Measurements from ENCODE around the gene BBS9.
"Not testable (repeated sequence)": the region's sequence is repeated elsewhere in the genome, so short reads cannot be mapped to it uniquely, and the experiment has no call there.

The BBS9 gene

DNA sequence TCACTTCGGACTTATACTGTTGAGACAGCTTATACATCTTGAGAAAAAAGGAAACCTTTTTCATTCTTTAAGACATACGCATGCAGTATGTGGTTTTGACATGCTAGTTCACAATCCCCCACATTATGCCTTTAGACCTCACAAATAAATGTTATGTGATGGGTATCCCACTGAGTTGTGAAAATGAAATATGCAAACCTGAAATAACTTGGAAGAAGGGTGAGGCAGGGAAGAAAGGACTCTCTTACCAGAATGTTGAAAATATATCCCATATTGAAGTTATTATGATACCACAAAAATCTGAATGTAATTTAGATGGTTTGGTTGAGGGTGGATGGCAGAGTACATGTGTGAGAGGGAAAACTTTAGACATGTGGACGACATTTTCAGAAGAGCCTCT lies 379.8 kb downstream of the BBS9 start:
- no peak for DNase-seq

- no peak for DNase-seq
These were observed 382.4 kb downstream of the BBS9 start for GRCh38 chr7:33511778-33512177.

- DNase-seq = no peak
These were observed 387.2 kb downstream of the BBS9 start for GRCh38 chr7:33516568-33516967.

GRCh38 chr7:33517191-33517590 lies 387.8 kb downstream of the BBS9 start:
- DNase-seq = no peak

DNA sequence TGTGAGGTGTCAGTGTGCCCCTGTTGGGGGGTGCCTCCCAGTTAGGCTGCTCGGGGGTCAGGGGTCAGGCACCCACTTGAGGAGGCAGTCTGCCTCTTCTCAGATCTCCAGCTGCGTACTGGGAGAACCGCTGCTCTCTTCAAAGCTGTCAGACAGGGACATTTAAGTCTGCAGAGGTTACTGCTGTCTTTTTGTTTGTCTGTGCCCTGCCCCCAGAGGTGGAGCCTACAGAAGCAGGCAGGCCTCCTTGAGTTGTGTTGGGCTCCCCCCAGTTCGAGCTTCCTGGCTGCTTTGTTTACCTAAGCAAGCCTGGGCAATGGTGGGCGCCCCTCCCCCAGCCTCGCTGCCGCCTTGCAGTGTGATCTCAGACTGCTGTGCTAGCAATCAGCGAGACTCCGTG lies 397.6 kb downstream of the BBS9 start:
- not testable (repeated sequence) for DNase-seq

DNA sequence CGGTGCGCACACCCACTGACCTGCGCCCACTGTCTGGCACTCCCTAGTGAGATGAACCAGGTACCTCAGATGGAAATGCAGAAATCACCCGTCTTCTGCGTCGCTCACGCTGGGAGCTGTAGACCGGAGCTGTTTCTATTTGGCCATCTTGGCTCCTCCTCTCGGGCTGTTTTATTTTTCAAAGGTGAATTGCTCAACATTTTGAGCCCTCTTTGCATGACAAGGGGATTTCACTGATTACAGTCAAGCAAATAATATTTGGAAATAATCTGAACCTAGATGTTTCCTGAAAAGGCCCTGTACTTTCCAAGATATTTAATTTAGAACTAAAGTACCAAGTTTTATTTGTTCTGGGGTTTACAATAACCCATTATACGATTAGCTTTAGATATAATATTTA lies 398.2 kb downstream of the BBS9 start:
- DNase-seq = not testable (repeated sequence)

- DNase-seq = no peak
These were observed 399.7 kb downstream of the BBS9 start for GRCh38 chr7:33529070-33529469.

DNA sequence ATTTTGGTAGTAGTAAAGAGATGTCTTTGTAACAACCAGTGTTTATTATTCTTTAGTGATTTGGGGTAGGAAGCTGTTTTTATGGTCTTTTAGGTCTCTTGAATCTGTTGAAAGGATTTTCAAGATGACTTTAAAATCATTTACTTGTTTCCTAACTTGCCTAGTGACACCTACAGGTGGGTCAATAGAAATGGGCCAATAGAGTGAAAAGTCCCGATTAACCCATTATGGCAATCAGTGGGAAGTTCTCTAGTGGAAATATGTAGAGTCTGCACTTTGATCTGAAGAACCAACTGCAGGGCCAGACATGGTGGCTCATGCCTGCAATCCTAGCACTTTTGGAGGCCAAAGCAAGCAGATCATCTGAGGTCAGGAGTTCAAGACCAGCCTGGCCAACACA lies 401.3 kb downstream of the BBS9 start:
- DNase-seq = no peak

DNA sequence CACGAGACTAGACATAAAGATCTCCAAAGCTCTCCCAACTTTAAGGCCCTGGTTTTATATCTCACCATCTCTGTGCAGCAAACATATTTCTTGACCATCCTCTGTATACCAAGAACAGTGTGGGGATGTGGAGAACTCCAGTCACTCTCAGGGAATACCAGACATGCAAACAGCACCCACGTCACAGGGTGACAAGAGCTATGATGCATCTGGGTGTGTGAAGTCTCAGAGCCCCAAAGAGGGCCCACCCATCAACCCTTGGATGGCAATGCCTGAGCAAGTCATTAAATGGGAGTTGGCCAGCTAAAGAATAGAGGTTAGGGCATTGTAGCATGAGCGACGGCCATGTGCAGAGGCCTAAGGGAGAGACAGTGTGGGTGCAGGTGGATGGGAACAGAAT lies 402.5 kb downstream of the BBS9 start:
- no peak for DNase-seq

DNA sequence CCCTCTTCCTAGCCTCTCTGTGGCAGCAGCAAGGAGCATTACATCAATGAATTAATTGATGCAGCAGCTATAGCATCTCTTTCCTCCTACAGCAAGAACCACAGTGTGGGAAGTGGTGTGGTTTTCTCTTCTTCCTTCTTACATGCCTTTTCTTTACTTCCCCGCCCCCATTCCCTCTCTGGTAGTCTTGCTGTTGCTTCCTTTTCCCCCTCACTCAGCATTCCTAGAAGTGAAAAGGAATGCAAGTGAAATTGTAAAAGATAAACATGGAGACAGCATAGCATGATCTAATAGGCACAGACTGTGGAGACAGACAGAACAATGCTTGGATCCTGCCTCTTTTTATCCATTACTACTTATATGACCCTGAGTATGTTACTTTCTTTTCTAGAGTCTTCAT lies 405.5 kb downstream of the BBS9 start:
- no peak for DNase-seq

DNA sequence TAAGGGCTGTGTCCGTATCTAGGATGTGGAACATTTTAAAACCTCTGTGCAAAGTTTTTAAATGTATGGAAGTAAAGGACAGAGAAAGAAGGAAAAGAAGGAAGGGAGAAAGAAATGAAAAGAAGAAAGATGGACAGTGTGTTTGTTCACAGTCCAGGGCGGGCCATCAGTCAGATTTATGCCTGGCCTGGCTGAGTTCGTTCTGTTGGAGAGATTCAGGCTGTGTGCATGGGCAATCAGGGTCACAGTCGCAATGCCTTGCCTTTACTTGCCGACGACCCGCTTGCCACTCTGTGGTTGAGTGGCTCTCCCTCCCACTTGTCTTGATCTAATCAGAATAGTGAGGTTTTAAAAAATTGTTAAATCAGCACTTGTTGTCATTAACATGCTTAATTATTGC lies 406.6 kb downstream of the BBS9 start:
- no peak for DNase-seq

DNA sequence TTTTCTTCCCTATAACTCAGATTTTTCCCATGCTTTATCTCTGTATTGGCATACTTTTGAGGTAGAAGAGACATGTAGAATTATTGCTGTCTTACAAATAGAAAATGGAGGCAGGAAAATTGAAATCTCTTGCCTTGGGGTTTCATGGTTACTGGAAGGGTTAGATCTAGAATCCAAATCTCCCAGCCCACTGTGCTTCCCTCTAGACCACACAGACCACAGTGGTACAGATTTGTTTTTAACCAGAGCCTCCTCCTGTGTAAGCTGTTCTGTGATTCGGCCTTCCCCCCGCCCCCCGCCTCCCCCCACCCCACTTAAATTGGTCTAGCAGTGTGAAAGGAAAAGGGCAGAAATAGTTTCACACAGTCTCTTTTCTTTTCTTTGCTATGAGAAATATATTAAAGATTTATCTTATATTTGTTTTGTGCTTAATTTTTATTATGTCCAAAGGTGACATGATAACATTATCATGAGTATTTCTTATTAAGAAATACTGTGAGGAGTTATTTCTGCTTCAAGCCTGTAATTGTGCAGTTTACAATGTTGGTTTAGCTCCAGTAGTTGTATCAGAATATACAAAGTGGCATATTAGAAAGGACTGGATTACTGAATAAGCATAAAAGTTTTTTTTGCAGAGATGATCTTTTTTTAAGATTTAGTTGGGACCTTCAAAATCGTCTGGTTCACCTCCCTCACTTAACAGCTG lies 407.2 kb downstream of the BBS9 start:
- DNase-seq = no peak

- no peak for DNase-seq
These were observed 407.7 kb downstream of the BBS9 start for GRCh38 chr7:33537104-33537477.

- DNase-seq = no peak
These were observed 409.8 kb downstream of the BBS9 start for GRCh38 chr7:33539198-33539597.

DNA sequence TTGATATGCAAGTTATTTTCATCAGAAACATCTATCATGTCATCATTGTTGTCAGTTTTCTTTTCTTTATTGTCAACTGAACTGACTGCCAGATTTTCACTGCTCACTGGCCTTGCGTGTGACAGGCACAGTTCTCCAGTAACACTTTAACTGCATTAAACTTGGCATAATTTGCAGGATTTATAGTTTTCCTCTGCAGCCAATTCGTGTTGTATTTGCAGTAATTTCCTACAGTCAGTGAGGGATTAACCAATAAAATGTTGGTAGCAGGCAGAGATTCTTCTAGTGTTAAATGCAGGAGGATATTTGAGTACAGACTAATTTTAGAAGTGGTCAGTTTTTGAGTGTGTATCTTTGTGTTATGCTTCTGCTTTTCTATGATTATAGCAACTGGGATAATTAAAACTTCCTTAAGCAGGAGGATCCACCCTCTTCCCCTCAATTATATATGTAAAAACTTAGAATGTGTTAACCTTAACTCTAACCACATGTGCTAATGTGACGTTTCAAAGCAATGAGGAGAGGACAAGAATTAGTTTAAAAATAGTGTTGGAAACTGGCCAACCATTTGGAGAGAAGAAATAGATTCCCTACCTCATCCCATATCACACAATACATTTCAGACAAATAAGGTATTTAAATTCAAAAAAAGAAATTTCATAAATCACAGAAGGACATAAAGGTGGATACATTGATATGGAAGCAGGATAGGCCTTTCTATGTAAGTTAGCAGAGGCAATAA lies 410.5 kb downstream of the BBS9 start:
- no peak for DNase-seq

DNA sequence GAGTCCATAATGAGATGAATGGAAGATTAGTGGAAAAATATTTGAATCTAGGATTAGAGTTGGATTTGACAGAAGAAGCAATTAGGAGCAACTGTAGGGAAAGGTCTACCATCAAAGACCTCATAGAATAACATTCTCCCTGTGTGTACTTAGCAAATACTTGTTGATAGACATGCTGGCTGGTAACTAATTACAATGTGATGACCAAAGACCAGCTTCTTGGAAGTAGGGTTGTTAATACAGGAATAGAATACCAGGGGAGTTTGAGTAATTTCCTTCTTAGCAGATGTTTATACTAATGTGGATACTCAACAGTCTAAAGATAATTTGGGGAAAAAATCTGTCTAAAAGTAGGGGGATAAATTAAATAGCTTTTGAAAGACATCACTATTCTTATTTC lies 418.5 kb downstream of the BBS9 start:
- no peak for DNase-seq

DNA sequence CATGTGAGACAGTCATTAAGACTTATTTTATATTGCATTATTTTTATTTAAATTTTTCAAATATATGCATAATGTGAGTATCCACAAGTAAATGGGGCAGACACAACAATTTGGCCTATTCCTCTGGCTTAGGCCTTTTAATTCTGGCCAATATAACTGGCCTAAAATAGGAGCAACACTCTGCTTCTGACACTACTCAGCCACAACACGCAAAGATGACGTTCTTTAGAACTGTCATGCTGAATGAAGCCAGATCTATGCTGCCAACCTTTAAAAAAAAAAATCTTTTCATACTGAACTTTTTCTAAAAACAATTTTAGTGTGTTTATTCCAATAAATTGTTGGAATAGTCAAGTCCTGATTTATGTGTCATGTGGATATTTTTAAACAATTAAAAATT lies 421.0 kb downstream of the BBS9 start:
- no peak for DNase-seq

DNA sequence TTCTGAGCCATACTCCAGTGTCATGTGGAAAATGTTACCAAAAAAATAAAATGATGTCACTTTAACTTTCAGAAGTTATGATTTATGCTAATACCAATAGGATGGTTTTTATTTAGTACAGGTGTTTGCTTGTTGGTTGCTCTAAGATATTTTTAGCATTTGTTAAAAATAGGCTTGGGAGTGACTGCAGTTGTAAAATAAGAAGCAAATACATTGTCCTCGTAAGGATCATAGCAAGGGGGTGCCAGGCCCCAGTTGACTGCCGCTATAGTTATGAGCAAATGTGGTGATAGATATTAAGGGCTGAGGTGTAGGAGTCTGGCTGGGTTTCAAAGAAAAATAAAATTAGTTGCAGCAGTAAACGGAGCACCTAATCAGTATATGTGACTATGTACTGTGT lies 421.6 kb downstream of the BBS9 start:
- no peak for DNase-seq

DNA sequence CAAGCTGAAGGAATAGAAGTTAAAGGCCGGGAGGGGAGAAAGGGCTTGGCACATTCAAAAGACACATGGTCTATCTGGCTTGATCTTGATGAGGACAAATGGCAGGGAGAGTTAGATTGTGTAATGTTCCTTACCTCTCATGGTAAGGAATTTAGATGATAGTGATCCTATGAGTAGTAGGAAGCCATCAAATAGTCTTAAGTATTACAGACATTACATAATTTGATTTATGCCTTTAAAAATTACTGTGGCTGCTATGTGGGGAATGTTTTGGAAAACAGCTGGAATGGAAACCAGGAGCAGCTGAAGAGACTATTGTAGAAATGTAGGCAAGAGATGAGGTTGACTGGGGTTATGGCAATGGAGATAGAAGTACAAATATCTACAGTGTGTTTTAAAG lies 424.7 kb downstream of the BBS9 start:
- DNase-seq = no peak

GRCh38 chr7:33554576-33554975 lies 425.2 kb downstream of the BBS9 start:
- DNase-seq = no peak

DNA sequence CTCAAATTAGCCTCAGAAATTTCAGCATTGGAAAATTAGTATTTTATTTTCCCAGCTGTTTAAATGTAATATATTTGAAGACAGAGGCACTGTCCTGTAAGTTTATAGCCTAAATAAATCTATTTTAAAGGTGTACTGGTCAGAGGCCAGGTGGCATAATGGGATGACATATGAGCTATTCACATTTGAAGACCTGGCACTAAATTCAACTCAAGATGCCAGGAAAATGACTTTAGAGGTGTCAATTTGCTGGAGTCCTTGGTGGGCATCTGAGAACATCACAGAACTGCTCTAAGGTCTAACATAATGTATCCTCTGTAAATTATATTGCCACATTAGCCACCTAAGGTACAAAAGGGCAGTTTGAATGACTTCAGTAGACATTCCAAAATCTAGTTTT lies 427.1 kb downstream of the BBS9 start:
- DNase-seq = no peak

DNA sequence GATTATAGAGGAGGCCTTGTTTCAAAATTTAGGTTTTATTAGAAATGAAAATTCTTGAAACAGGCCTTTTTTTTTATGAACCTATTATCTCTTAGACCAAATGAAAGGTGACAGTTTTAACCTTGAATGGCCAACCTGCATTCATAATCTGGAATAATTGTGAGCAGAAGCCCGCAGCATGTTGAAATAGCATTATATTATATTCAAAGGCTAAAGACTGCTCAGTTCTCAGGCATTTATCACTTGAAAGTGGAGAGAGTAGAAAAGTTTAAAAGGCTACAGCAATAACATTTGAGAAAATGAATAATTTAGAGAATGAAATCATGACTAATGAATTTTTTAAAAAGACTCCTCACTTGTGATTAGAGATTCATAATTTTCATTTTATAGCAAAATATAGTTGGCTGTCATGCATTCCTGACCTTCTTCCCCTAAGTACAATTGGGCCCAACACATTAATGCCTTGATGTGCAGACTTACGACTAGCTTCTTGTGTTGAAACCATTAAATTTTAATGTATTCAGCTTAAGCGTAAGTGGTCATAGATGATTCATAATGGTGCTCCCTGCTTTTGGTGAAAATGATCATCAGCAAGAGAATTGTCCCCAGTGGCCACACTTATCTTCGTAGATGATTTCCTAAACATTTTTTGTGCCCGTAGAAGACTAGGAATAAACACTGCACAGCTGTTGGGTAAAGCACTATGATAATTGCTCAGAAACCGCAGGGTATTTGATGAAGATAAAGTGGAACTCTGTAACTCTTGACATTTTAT lies 429.4 kb downstream of the BBS9 start:
- no peak for DNase-seq

DNA sequence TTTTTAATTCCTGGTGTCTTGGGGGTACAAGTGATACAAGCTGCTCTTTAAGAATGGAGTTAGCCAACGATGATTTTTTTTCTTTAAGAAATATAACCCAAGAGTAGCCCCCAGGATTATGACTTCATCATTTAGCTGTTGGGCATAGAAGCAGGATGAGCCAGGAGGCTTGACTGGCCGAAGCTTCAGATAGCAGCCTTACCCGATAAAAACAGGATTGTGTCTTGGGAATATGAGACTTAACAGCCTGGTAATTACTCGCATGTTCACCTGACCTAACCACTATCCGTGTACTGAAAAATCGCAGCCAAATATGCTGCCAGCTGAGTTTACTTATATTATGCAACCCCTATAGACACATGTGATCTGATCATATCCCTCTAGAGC lies 430.0 kb downstream of the BBS9 start:
- no peak for DNase-seq

DNA sequence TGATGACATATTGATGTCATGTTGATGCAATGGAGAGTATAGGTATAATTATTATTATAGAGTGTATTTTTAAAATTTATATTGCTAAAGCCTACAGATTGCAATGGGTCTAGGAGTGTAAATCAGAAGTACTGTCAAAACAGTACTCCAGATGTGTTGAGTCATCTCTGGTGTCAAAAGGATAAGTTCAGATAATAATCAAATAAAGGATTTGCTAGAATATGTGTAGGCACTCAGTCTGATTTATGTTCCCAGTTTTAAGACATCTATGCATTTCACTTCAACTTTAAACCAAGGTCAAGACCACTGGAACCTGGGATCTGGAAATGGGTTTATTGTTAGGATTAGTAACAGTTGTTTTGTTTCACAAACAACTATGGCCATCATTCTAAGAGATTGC lies 433.6 kb downstream of the BBS9 start:
- no peak for DNase-seq
